GM12873 (cell line): ENCODE measurements around the gene MOSMO.

Experiments
- CTCF ChIP-seq: IDR thresholded peaks from 2 replicates; pipeline ENCODE4 v1.5.1; 2012; ENCODE audit warnings: low read depth, mild to moderate bottlenecking, moderate library complexity, low read length, control low read depth; ENCODE audit not compliant: insufficient read depth; ENCODE audit errors: missing control alignments

The MOSMO gene

GRCh38 chr16:22073350-22073749 is 65.4 kb downstream of the MOSMO start:
- TF ChIP-seq CTCF = no peak

GRCh38 chr16:22075043-22075757 is 67.3 kb downstream of the MOSMO start:
- no peak for TF ChIP-seq CTCF

- no peak for TF ChIP-seq CTCF
Measured at GRCh38 chr16:22075776-22076175, 67.9 kb downstream of the MOSMO start.

GRCh38 chr16:22077700-22078313 is 69.9 kb downstream of the MOSMO start:
- peak; percentile 78 for TF ChIP-seq CTCF

GRCh38 chr16:22078656-22079055 is 70.7 kb downstream of the MOSMO start:
- no peak for TF ChIP-seq CTCF

- TF ChIP-seq CTCF = no peak
Measured at GRCh38 chr16:22081050-22081449, 73.1 kb downstream of the MOSMO start.

- no peak for TF ChIP-seq CTCF
Measured at GRCh38 chr16:22086440-22086839, 78.5 kb downstream of the MOSMO start.
